CD4-positive, alpha-beta T cell treated with Interleukin-6 for 4 hours (primary cell): ENCODE results near the gene ABHD17B.

Experiments used
- DNase-seq: peaks from one replicate; pipeline ENCODE4 v3.0.0-alpha.2; 2020; ENCODE audit warnings: mixed read lengths

Gene ABHD17B

DNA sequence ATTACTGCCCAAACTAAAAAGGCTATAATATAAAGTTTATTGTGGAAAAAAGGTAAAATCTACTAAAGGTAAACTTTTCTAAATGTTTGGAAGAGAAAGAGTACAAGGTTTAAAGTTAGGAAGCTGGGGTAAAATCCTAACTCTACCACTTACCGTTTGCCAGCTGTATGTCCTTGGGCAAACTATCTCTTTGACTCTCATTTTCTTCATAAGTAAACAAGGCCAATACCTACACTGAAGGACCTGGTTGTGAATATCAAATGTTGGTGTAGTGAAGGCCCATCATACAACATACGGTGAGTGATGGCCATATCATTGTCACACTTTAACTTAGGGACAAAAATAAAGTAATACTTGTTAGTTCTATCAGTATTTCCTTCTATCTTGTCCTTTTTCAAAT, 34.9 kb downstream of the ABHD17B start:
- no peak for DNase-seq

DNA sequence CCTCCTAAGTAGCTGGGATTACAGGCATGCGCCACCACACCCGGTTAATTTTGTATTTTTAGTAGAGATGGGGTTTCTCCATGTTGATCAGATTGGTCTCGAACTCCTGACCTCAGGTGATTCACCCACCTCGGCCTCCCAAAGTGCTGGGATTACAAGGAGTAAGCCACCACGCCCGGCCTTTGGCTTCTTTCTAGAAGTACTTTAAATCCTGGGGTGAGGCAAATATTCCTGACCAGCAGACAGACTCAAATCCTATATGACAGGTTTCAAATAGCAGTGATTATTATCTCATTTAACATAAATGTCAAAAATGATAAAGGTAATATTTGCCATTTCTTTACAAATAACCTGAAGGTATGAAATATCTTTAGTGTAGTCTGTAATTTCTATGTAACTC, 35.6 kb downstream of the ABHD17B start:
- DNase-seq, result no peak

DNA sequence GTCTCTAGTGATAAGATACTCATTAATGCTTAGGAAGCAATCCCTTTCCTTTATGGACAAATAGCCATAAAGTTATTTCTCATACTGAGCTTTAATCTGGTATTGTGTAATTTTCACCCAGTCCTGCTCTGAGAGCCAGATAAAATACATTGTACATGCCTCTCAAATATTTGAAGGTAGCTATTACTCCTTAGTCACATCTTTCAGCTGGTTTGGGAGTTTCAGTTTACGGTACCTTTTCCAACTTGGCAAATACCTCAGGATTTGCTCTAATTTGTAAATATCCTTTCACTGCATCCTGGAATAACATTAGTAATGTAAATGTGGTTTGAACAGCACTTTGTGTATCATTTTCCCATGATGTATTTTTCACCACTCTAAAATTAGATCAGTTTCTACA, 47.4 kb downstream of the ABHD17B start:
- DNase-seq, result no peak

DNA sequence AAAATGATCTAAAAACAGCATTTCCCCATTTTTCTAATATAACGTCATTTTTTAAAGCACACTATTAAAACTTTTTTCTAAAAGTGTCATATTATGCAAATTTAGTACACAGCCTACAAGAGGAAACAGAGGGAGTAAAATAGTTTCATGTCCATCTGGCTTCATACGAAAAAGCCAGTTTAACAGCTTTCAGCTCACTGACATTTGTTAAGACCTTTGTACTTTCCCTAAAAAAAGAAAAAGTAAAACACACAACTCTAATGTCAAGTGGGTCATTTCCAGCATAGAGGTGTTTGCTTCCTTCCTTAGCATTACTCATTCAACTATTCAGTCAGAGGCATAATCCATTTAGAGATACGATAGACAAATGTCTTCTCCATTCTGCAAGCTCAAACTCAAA, 49.4 kb downstream of the ABHD17B start:
- DNase-seq, result no peak

DNA sequence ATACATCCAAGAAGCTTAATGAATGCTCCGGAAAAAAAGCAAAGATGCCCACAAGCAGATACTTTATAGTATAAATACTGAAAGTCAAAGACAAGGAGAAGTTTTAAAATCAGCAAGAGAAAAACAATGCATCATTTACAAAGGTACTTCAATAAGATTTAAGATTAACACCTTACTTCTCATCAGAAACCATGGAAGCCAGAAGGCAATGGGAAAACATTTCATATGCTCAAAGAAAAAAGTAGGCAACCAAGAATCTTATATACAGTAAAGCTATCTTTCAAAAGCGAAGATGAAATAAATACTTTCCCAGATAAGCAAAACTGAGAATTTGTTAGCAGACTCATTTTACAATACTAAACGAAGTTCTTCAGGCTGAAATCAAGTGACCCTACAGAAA, 51.1 kb downstream of the ABHD17B start:
- no peak for DNase-seq

DNA sequence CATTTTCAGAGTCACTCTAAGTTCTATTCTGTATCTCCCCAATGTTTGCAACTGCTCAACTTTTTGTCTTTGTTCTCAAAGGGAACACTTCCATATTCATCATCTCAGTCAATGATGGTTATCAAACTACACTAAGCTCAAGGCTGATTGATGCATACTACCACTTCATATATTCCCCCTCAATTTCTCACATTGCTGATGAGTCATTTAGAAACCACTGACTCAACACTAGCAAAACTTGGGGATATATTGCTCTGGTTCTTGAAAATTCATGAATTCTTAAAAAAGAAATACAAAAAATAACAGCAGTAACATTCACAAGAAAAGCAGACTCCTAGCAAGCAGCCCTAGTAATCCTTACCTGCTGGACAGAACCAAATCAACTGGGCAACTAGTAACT, 52.2 kb downstream of the ABHD17B start:
- no peak for DNase-seq

DNA sequence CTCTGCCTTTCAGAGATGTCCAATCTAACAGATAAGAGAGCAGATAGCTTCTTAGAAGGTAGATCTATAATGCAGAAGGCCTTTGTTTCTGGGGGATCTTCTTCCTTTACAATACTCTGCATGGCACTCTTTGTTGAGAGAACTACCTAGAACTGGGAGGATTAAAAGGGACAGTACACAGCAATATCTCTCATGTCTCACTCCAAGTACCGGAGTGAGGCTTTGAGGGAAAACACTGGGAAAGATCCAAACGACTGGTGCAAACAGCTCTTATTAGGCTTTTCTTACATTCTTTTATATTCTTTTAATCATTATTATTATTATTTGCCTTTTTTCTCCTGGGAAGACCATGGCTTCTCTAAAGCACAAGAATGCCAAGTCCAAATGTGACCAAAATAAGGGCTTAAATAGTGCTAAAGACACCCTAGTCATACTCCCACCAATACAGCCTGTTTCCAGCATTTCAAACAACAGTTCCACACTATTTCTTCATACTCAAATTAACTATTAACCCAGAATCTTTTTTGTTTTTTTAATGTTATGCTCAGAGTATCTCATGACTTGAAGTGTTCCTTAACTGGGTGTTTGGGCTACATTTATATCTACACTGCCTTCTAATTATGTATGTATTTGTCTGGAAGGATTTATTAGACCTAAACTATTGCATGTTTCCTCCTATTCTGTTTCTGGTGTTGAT, 52.7 kb downstream of the ABHD17B start:
- no peak for DNase-seq

DNA sequence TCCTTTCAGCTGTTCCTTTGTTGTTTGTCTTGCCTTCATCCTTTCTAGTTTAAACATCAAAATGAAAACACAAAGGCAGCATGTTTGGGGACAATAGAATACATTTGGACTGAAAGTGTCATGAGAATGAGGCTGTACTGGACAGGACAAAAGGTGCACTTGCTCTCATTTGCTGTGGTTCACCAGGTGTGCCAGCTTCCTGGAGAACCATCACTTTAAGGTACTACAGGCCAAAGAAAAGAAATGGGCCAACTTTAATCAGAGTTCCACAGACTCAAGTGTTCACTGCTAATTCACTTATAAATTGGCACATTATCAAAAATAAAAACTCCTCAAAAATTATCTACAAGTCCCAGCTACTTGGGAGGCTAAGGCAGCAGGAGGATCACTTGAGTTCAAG, 53.8 kb downstream of the ABHD17B start:
- DNase-seq, result no peak

DNA sequence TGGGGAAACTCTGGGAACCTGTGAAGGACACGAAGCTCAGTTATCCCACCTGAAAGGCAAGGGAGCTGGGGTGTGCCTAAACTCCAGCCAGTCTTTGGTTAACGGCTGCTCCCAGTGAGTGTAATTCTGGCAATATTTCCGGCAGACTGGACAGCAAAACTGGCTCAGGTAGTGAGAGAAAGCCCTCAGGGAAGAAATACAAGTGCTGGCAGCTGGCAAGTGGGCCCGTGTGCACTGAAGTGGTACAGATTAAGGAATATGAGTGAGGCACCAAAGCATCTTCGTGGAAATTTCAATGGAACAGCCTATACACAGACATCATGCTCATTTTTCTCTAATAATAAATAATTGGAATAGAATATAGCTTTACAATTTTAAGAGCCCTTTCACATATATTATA, 56.2 kb downstream of the ABHD17B start:
- no peak for DNase-seq

DNA sequence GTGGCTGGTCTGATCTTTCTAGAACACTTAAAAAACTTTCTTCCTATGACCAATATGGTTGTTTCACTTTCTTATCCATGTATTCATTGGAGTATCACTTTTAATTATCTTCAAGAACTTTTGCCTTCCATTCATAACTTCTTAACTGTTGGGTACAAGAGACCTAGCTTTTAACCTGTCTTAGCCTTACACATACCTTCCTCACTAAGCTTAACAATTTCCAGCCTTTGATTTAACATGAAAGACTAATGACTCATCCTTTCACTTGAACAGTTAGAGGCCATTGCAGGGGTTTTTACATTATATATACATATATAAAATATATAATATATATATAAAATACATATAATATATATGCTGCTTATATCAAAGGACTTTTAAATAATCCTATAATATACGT, 57.9 kb downstream of the ABHD17B start:
- DNase-seq, result no peak

DNA sequence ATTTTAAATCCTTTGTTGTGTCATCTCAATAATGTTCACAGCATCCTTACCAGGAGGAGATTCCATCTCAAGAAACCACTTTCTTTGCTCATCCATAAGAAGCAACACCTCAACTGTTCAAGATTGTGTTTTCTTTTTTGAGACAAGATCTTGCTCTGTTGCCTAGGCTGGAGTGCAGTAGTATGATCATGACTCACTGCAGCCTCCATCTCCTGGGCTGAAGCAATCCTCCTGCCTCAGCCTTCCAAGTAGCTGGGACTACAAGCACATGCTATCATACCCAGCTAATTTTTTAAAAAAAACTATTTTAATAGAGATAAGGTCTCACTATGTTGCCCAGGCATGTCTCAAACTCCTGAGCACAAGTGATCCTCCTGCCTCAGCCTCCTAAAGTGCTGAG, 60.0 kb downstream of the ABHD17B start:
- no peak for DNase-seq

DNA sequence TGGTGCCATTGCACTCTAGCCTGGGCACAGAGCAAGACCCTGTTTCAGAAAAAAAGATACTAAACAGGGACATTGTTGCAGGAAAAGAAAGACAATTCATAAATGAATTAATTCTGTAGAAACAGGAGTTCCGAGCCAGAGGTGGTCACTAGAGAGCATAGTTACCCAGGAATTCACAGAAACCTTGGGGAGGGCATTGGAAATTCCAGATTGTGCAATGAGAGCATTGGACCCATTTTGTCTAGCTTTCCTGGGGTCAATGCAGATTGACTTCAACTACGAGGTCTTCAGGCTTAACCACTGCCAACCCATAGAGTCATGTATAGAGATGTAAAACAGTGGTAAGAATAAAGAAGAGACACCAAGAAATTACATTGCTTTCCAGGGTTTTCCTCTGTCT, 63.1 kb downstream of the ABHD17B start:
- DNase-seq, result no peak

DNA sequence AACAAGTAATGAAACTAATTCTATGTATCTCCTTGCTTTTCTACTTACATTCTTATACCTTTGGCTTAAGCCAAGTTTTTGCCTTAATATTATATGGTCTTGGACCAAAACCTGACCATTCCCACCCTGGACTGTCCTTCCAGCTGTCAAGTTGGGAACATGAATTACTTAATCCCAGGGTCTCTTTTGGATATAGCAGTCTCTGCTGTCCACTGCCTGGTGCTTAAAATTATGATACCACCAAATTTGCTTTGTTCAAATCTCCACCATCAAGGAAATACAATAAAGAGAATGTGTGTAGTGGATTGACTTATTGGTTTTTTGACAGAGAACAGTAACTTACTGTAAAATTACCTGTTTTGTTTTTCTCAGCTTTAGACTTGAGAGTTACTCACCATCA, 66.2 kb downstream of the ABHD17B start:
- DNase-seq, result no peak

DNA sequence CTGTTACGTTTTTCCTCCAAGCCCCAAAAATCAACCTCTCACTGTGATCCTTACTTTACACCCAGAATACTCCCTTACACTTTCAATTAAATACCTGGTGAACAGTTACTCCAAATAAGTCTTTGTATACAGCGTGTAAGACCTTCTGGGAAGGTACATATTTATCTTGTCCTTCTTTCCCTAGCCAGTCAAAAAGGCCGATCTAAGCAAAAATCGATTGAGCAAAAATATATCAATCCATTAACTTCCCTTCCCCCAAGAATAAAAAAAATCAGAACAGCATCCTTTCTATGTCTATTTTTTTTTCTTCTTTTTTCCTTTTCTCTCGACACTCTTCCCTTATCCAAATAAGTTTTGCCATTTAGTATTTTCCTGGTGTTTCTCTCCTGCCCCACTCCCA, 71.3 kb downstream of the ABHD17B start:
- no peak for DNase-seq

DNA sequence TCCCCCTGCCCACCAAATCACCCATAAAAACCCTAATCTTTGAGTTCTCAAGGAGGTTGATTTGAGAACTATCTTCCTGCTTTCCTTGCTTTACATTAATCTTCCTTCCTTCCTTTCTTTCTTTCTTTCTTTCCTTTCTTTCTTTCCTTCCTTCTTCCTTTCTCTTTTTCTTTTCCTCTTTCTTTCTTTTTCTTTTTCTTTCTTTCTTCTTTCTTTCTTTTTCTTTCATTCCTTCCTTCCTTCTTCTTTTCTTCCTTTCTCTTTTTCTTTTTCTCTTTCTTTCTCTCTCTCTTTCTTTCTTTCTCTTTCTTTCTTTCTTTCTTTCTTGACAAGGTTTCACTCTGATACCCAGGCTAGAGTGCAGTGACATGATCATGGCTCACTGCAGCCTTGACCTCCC, 75.4 kb downstream of the ABHD17B start:
- DNase-seq, result no peak

DNA sequence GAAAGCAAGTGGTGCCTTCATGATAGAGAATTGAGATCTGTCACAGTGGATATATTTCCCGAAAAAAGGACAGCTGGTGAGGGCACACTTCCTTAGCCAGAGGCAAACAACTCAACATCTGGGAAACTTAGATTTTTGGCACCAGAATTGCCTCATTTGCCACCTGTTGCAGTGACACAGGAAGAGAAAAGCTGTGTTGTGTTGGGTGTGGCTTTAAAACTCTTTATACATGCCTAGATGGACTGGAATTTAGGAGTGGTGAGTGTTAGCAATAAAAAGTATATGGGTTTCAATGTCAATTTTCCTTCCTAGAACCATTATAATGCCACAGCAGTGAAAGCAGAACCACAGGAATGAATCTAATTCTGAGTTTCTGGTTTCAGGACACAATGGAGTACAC, 80.1 kb downstream of the ABHD17B start:
- DNase-seq, result no peak

DNA sequence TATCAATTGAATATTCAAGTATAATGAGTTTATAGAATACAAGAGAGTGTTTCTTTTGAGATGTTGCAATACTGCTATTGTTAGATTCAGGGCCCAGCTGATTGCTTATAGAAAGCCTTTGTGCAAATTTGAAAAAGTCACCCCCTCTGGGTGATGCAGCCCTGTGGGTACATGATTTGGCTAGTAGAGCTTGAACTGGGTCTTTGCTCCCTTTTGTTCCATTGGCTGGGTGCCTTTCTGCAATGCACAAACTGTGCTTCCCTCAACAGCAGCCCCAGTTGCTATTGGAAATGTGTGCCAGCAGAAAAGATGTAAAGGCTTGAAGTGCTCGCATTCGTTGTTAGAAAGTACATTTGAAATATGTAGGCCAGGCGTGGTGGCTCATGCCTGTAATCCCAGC, 80.8 kb downstream of the ABHD17B start:
- DNase-seq, result no peak

DNA sequence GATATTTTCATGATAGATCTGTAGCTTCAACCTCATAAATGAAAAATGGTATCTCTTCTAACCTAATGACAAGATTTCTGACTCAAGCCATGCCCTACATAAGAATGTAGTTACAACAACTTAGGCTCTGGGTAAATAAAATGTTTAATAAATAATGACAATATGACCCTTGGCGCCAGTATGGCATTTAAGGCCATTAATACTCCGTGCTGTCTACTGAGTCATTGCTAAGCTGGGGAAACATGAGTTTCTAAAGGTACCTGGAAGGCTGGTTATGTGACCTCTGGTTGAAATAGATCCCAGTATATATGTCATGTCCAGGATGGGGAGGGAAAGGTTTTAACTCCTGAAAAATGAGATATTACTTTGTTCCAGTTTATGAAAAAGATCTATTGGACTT, 84.7 kb downstream of the ABHD17B start:
- DNase-seq, result no peak

DNA sequence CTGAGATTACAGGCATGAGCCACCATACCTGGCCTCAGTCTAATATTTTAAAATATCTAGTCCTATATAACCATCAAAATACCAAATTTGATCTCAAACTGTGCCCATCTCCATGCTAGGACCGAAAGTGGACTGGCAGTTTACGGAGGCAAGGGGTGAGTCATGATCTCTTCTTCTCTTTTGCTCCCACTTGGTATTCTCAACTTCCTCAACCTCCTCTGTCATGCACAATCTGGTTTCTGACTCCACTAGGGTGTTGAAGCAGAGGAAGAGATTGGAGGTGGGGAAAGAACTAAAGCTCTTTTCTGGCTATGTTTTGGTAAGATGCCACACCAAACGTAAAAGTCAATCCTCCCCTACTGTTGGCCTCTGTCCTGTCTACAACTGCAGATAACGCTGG, 86.7 kb downstream of the ABHD17B start:
- DNase-seq, result no peak

DNA sequence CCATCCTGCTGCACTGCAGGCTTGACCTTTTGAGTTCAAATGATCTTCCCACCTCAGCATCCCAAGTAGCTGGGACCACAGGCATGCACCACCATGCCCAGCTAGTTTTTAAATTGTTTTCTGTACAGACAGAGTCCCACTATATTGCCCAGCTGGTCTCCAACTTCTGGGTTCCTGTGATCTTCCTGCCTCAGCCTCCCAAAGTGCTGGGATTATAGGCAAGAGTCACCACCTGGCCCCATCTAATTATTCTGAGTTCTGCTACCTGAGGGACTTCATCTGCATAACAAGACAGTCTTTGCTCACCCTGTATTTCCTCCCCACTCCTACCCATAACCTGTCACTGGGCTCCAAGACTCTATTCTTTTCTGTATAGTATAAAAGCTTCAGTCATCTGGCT, 88.1 kb downstream of the ABHD17B start:
- no peak for DNase-seq

DNA sequence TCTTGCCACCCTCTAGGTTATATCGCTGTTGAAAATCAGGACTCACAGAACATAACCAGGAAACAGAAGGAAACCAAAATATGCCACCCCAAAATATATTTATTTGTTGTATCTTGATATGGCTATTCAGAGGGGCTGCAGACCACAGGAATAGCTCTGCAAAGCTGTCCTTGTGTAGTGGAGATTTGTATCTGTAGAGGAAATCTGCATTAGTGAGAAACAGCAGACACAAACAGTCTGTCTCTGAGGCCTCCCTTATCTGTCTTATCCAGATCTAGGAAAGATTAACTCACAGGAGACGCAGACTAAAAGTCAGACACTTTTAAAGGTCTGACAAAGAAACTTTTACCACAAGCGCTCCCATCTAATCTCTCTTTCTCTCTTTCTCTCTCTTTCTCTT, 88.5 kb downstream of the ABHD17B start:
- no peak for DNase-seq

DNA sequence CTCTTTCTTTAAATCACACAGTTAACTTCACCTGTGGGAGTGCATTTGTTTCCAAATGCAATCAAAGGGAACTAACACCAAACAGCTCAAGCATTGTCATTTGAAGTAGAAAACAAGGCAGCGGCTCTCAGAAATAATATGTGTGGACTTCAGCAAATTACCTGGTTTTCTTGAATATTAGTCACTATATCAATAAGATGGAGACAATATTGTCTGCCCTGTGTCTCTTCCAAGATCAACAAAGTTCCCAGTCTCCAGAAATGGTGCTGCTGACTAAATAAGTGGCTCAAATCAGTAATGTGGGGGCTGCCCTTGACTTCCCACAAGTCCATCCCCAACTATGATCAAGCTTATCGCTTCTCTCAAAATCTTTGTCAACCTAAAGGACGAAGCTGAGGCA, 89.6 kb downstream of the ABHD17B start:
- DNase-seq, result no peak

DNA sequence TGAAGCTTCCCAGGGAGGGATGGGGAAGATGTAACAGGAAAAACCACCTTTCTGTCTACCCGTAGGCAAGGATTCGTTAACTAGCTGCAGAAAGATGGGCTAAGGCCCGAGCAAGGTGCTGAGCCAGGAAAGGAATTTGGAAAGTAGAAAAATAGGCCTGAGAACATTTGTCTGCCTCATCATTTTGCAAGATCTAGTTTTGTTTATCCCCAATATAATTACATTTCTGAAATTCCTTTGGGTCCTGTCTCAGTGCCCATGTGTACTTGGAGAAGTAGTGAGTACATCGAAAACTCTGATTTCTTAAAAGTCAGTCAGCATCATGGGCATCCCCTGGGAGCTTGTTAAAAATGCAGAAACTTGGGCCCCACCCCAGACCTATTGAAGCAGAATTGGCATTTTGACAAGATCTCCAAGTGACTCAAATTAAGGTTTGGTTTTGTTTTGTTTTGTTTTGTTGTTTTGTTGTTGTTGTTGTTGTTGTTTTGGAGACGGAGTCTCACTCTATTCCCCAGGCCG, 90.5 kb downstream of the ABHD17B start:
- DNase-seq, result no peak

DNA sequence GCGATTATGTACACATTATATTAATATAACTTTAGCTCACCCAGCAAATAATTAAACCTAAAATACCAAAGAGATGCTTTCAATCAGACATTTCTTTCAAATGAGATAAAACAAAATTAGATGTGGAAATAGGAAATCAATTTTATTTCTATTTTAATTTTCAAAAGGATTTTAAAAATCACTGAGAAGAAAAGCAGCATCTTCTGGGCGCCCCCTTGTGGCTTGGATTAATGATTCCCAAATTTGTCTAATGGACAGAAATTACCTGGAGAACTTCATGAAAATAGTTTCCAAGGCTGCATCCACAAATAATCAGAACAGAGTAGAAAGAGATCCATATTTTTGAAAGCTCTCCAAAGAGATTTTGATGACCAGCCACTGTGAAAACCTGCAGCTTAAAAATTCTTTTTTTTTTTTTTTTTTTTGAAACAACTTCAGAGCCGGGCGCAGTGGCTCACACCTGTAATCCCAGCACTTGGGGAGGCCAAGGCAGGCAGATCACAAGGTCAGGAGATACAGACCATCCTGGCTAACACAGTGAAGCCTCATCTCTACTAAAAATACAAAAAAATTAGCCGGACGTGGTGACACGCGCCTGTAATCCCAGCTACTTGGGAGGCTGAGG, 91.8 kb downstream of the ABHD17B start:
- peak; percentile 78 for DNase-seq

DNA sequence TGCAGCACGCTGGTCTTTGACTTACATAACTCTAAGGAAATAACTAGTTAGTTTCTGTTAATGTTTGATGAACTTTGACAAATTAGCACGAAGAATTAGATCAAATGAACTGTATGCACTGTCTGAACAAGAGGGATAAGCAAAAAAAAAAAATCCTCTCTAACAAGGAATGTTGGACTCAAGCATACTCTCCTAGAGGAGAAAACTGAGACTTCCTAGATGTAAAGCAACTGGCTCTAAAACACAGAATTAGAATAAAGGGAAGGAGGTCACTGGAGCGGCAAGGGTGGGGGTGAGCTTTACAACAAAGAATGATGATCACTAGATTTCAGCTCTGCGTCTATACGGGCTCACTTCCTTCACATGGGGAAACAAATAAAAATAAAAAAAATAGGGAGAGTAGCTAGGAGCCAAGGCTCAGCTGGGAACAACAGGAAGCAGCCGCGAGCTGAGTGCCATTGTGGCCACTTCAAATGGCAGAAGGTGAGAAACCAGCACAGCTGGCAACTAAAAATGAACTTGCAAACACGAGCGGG, 94.0 kb downstream of the ABHD17B start:
- no peak for DNase-seq
